Measurements from ENCODE around the gene TRERF1.

GRCh38 chr6:42334870-42335269, 116.9 kb downstream of the TRERF1 start:
- TF ChIP-seq EZH2phosphoT487 (IDR thresholded peaks at IDR 0.05) (no peak), CTCF (IDR thresholded peaks at IDR 0.05) (no peak)
